ENCODE measurements around the gene KANSL3. TPM values are rescaled to one million over a fixed set of nuclear protein-coding genes. Genes with fewer than 3 reads are reported as not detected.

Gene KANSL3
- total and polyA plus RNA-seq, 9 of the 15 experiments (the other 6 are each of a cell fraction or from before 2014, with no cell fraction given), result 11.3 to 43.7 (median 27.9) TPM

GRCh38 chr2:96642564-96643360, 4.7 kb upstream of the KANSL3 start, which contains the start of gene FER1L5 (continued):
- no peak for TF ChIP-seq MAZ (CRISPR knock-in tag; conservative IDR thresholded peaks at IDR 0.05 in 1 of 2, IDR thresholded peaks at IDR 0.05 in 1 of 2)

GRCh38 chr2:96637385-96638143, 548 bp downstream of the KANSL3 start:
- H3K27me3 ChIP-seq (ENCODE audit: control insufficient read depth in 2 of 2, insufficient read depth in 2 of 2, low read length in 2 of 2), result no peaks in the 10 kb centered on the region
- in situ Hi-C loops (cut with MboI) (no loop called here), intact Hi-C loops (cut with micrococcal nuclease) (loop anchor here (5.0 kb wide), 2 partner anchors 105 to 125 kb away; partner anchors contain the start of genes CNNM4 and LMAN2L)
- H3K4me2 ChIP-seq (ENCODE audit: insufficient read depth, low read length), result peak overlapping the region; percentile 95
- peaks cover 43% of the 10 kb centered on the region for H3K79me2 ChIP-seq (ENCODE audit: control insufficient read depth, insufficient read depth, low read length)
- POLR2A ChIA-PET, result interaction anchor here (0.5 to 6.9 kb wide), 17 partner anchors 11 to 346 kb away, joined by 3 to 70 read pairs (median 4); partner anchors contain the start of gene CNNM4
- peak; percentile 92 for ATAC-seq
- peak; percentile 90 for FAIRE-seq
- H3K4me3 ChIP-seq, result peak overlapping the region; percentile 45
- H3K9me3 ChIP-seq (replicated peaks; ENCODE audit: control insufficient read depth, insufficient read depth, low read depth, low read length), result no peaks in the 10 kb centered on the region
- peak overlapping the region; percentile 78 to 97 for H3K9ac ChIP-seq (ENCODE audit: insufficient read depth in 1 of 2, low read depth in 2 of 2, low read length in 2 of 2)
- peaks cover 3% of the 10 kb centered on the region for H3K9me1 ChIP-seq (ENCODE audit: control insufficient read depth, insufficient read depth, low read length)
- H3K36me3 ChIP-seq (ENCODE audit: control insufficient read depth, insufficient read depth, low read length), result peaks cover 32% of the 10 kb centered on the region
- H3K4me1 ChIP-seq (replicated peaks in 1 of 2; ENCODE audit: control insufficient read depth in 2 of 2, insufficient read depth in 2 of 2, low read length in 2 of 2), result peaks cover 11 to 17% of the 10 kb centered on the region in 2 experiments; a peak in 4 of 5 replicates
- WGBS (ENCODE audit: insufficient coverage, low coverage, missing lambda C conversion rate), result 1% methylated on average over 38 of the region's 50 CpGs
- no TSS peak for BruUV-seq (replicated peaks)
- peak in 2 of 4 experiments; percentile 89 to 96 for DNase-seq (ENCODE audit: extremely low read depth in 1 of 4, low spot score in 3 of 4)
- H2AFZ ChIP-seq (ENCODE audit: low read depth, low read length), result peak overlapping the region; percentile 100
- peak overlapping the region; percentile 96 for H3K27ac ChIP-seq (ENCODE audit: extremely low read depth, low read depth, low read length)
- no peaks in the 10 kb centered on the region for H4K20me1 ChIP-seq (replicated peaks; ENCODE audit: control insufficient read depth, insufficient read depth, low read length)
- CTCF ChIA-PET (ENCODE audit: low intra/inter-chr PET ratio), result no interaction called here
- TF ChIP-seq E2F8 (IDR thresholded peaks at IDR 0.05; ENCODE audit: low read depth, partially characterized antibody) (peak; percentile 66), RBM22 (IDR thresholded peaks at IDR 0.05; ENCODE audit: low read depth, low read length, poor library complexity, severe bottlenecking) (peak; percentile 2), ZBTB7A (IDR thresholded peaks at IDR 0.05; ENCODE audit: borderline replicate concordance, control insufficient read depth, low read depth, low read length) (no peak), MAZ (CRISPR knock-in tag; conservative IDR thresholded peaks at IDR 0.05 in 1 of 2, IDR thresholded peaks at IDR 0.05 in 1 of 2) (peak in 1 of 2 experiments; percentile 72; a peak in 2 of 4 replicates), ZNF589 (CRISPR knock-in tag; IDR thresholded peaks at IDR 0.05; ENCODE audit: low read depth) (peak; percentile 74), NR4A1 (CRISPR knock-in tag; IDR thresholded peaks at IDR 0.05) (no peak), NR4A1 (tag; IDR thresholded peaks at IDR 0.05) (0 out of 2 replicates have a peak, but pooled peaks have one; percentile 29), TBP (optimal IDR thresholded peaks at IDR 0.05; ENCODE audit: low read depth, low read length) (peak; percentile 84), NR2C1 (IDR thresholded peaks at IDR 0.05) (peak; percentile 26; the same call in 1 of the 2 replicates), NR2C1 (tag; IDR thresholded peaks at IDR 0.05) (peak; percentile 72), SIN3A (IDR thresholded peaks at IDR 0.05; ENCODE audit: borderline replicate concordance in 2 of 2, control insufficient read depth in 1 of 2, low read depth in 2 of 2, low read length in 2 of 2) (peak in 1 of 2 experiments; percentile 61; a peak in 1 of 4 replicates), TEAD4 (IDR thresholded peaks at IDR 0.05; ENCODE audit: low read length) (0 out of 2 replicates have a peak, but pooled peaks have one; percentile 29), TEAD4 (CRISPR knock-in tag; IDR thresholded peaks at IDR 0.05; ENCODE audit: borderline replicate concordance) (no peak), HDAC3 (IDR thresholded peaks at IDR 0.05; ENCODE audit: borderline replicate concordance, partially characterized antibody) (peak; percentile 12)

Data from K562 (cell line).